NB4 (cell line): ENCODE results near the gene KCNK2.

Source experiments
- MAX ChIP-seq: IDR thresholded peaks from 2 replicates; pipeline ENCODE4 v1.6.1; 2011; ENCODE audit warnings: low read depth, low read length
- MYC ChIP-seq: IDR thresholded peaks from 2 replicates; pipeline ENCODE4 v1.6.1; 2011; ENCODE audit warnings: low read depth, low read length
- POLR2A ChIP-seq: IDR thresholded peaks from 2 replicates; pipeline ENCODE4 v1.6.1; 2011; ENCODE audit warnings: mild to moderate bottlenecking; ENCODE audit not compliant: insufficient read length; ENCODE audit errors: extremely low read depth
- TF ChIP-seq, protein P1 (sequence below): IDR thresholded peaks from one replicate; pipeline ENCODE4 v1.5.1; 2012; ENCODE audit warnings: low read depth, low read length

DNA sequence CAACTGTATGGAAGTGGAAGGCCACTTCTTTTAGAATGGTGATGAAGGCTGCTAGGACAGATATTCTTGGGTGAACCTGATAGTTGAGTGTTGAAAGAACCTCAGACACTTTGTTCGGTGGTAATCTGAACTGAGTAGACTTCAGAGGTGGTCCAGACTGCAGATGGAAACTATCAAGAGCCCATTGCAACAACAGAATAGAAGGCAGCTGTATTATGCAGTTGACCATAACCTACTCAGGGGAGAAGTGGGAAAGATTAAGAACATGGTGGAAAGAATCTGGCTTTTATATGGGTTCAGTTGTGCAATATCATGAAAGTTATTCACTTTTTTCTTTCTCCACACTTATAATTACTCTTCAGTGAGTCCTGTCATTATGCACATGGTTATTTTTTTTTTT lies 194.0 kb downstream of the KCNK2 start:
- TF ChIP-seq, protein P1, sequence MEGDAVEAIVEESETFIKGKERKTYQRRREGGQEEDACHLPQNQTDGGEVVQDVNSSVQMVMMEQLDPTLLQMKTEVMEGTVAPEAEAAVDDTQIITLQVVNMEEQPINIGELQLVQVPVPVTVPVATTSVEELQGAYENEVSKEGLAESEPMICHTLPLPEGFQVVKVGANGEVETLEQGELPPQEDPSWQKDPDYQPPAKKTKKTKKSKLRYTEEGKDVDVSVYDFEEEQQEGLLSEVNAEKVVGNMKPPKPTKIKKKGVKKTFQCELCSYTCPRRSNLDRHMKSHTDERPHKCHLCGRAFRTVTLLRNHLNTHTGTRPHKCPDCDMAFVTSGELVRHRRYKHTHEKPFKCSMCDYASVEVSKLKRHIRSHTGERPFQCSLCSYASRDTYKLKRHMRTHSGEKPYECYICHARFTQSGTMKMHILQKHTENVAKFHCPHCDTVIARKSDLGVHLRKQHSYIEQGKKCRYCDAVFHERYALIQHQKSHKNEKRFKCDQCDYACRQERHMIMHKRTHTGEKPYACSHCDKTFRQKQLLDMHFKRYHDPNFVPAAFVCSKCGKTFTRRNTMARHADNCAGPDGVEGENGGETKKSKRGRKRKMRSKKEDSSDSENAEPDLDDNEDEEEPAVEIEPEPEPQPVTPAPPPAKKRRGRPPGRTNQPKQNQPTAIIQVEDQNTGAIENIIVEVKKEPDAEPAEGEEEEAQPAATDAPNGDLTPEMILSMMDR = no peak
- no peak for TF ChIP-seq MAX
- no peak for TF ChIP-seq POLR2A
- no peak for TF ChIP-seq MYC
